GM12872 (cell line): ENCODE measurements around the gene SAMSN1.

Experiments used
- TF ChIP-seq, protein P1 (sequence below): IDR thresholded peaks from 3 replicates; pipeline ENCODE4 v1.5.1; 2011; ENCODE audit warnings: low read depth, mild to moderate bottlenecking, low read length, moderate library complexity; ENCODE audit not compliant: insufficient read depth

Gene SAMSN1

DNA sequence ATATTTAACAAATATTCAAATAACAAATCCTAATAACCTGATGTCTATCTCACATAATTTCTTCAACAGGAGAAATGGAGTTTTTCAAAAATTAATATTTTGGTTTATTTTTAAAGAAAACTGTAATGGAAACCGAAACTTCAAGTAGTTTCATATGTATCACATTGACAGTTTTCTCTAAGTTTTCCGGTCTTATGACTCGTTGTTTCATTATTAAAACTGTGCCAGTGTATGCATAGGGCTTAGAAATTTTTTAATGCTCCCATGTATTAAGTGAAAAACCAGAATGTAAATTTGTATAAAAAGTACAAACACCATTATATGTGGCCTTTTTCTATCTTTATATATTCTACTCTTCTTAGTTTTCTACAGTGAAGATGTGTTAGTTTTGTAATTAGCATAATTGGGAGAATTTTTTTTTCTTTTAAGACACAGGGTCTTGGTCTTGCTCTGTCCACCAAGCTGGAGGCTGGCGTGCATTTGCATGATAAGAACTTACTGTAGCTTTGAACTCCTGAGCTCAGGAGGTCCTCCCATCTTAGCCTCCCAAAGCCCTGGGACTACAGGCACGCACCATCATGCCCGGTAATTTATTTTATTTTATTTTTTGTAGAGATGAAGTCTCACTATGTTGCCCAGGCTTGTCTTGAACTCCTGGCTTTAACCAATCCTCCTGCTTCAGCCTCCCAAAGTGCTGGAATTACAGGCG is 43.9 kb upstream of the SAMSN1 start:
- TF ChIP-seq, protein P1, sequence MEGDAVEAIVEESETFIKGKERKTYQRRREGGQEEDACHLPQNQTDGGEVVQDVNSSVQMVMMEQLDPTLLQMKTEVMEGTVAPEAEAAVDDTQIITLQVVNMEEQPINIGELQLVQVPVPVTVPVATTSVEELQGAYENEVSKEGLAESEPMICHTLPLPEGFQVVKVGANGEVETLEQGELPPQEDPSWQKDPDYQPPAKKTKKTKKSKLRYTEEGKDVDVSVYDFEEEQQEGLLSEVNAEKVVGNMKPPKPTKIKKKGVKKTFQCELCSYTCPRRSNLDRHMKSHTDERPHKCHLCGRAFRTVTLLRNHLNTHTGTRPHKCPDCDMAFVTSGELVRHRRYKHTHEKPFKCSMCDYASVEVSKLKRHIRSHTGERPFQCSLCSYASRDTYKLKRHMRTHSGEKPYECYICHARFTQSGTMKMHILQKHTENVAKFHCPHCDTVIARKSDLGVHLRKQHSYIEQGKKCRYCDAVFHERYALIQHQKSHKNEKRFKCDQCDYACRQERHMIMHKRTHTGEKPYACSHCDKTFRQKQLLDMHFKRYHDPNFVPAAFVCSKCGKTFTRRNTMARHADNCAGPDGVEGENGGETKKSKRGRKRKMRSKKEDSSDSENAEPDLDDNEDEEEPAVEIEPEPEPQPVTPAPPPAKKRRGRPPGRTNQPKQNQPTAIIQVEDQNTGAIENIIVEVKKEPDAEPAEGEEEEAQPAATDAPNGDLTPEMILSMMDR: no peak

DNA sequence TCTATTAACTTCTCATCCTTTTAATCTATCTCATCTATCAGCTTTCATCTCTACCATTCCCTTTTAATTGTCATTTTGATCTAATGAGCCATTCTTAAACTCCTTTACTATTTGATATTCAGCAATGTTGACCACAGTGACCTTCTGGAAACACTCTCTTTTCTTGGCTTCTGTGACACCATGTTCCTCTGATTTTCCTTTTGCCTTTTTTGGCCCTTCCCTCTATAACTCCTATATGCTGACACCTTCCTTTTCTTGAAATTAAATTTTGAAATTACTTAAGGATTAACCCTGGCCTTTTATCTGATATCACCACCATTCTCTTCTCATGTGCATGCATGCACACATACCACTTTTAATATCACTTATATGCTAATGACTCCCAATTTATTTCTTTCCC is 41.2 kb upstream of the SAMSN1 start:
- TF ChIP-seq, protein P1: no peak

DNA sequence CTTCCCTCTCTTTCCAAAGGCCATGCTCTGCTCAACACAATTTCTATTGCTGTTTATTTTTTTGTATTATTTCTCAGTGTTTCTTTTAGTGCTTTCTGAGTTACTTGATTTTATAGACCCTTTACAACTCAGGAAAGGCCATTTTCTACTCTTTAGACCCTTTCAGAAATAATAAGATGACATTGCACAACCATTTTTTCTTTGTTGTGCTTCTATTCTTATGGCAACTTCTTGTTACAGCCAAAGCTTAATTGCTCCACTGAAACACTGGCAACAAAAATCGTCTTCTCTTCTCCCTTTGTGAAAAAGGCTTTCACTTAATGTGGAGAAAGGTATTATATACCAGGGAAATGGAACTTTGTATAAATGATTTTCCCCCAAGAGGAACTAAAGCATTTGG is 39.0 kb upstream of the SAMSN1 start:
- TF ChIP-seq, protein P1: no peak

DNA sequence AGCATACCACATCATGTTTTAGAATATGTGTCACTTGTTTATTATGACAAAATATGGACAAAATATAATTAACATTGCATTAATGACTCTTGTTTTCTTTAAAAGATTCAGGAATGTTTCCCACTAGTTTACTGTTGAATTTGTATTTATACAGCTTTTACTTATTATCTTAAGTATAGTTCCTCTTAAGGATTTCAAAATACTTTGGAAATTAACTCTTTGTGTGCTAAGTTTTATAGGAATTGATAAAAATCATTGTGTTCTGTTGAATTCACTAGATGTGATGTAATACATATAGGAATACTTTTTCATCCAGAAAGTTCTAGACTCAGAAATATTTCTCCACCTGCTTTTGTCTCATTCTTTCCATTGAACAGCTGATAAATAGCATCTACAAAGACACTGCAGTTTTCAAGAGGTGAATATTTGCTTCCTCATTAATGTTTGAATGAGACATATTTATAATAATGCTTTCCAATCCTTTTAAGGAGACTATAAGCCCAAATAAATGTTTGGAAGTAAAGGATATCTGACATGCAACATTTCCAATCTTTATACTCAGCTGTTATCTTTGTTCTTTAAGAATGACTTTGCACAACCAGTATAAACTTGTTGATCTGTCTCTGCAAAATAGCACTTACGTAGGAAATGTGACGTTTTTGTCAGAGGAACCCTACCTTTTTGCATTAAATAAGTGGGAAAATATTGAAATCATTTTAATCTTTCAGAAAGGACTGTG is 38.4 kb upstream of the SAMSN1 start:
- TF ChIP-seq, protein P1: no peak

DNA sequence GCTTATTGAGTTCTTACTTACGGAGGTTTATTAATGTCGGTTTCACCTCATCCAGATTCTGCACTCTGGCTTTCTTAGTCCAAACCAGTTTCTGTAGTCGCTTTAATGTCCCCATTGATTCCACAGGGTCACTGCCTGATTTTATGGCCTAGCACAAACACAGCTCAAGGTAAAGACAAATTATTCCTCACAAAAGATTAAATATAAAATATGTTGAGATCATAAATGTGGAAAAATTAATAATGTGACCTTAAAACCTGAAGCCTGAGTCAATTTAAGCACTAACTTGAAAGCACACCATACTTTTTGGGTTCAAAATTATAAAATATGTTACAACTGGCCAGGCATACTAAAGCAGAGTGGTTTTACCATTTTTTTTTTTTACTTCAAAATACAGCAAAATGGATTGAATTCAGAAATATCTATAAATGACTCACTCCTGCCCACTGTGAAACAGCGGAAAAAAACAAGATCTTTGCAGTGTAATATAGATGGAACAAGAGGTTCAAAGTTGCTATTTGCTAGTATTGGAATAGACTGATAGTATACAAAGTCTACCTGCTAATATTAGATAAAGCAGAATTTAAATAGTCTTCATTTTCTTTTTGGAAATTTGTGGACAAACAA is 37.6 kb upstream of the SAMSN1 start:
- TF ChIP-seq, protein P1: no peak

DNA sequence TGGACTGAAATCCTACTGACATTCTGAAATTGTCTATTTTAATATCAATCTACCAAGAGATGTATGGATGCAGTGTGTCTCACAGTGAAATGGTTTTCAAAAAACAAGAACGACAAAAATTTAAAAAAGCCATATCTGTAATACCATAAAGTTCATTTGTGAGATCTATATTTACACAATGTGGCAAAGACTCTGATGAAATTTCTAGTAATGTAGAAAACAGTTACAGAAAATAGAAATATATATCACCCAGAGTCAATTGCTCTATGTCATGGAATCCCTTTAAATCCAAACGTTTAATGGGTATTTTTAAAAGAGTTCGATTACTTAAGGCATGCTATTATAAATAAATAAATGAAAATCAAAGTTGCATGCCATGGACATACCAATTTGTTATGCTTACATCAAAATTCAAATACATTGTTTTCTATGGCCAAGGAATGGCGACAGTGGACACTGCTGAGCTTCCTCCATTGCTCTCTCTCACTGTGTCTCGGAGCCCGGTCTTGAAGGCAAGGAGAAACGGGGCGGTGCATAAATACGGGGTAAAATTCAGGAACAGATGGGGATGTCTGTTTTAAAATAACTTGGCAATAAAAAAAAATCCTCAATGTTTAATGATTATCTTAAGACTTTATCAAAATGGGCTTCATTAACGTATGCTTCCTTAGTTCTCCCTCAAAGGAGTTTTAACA is 37.0 kb upstream of the SAMSN1 start:
- TF ChIP-seq, protein P1: no peak

DNA sequence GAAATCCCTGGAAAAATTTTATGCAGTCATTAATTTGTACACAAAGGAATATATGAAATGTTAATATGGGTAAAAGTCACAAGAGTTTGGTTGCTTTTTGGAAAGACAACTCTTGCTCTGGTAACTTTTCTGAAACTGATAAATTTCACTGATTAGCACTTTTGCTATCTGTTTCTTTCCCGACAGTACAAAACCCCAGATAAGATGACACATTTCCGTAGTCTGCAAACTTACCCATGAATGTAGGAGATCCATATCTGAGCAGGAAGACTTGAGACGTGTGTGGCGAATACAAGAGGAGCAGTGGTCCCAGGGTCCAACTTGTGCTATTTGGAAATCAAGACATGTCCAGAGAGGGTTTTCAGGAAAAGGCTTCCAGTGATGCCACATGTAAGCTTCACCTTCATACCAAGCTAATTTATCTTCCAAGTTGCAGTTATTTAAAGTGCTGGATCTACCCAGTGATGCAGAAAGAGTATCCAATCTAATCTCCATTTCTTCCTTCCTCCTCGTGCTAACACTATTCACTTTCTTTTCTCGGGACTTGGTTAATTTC is 35.9 kb upstream of the SAMSN1 start:
- TF ChIP-seq, protein P1: no peak
